NCI-H2227 (cell line): ENCODE data around the gene NEURL1.
A peak's percentile ranks its signal among the peaks of the same experiment; 100 is the strongest.
"Not testable (repeated sequence)": the region's sequence is repeated elsewhere in the genome, so short reads cannot be mapped to it uniquely, and the experiment has no call there.

ENCODE experiments used
- DNase-seq: peaks from one replicate; lab custom pipeline; 2025; ENCODE audit not compliant: unreplicated experiment; lab: John Stamatoyannopoulos, UW

NEURL1 gene

GRCh38 chr10:103492655-103493261 lies 747 bp upstream of the NEURL1 start:
- no peak for DNase-seq

- peak; percentile 26 for DNase-seq
Observed at GRCh38 chr10:103493916-103494877, 692 bp downstream of the NEURL1 start.

- DNase-seq, result no peak
Observed at GRCh38 chr10:103495321-103495720, 1.8 kb downstream of the NEURL1 start.

GRCh38 chr10:103497161-103497915 lies 3.8 kb downstream of the NEURL1 start:
- no peak for DNase-seq

DNA sequence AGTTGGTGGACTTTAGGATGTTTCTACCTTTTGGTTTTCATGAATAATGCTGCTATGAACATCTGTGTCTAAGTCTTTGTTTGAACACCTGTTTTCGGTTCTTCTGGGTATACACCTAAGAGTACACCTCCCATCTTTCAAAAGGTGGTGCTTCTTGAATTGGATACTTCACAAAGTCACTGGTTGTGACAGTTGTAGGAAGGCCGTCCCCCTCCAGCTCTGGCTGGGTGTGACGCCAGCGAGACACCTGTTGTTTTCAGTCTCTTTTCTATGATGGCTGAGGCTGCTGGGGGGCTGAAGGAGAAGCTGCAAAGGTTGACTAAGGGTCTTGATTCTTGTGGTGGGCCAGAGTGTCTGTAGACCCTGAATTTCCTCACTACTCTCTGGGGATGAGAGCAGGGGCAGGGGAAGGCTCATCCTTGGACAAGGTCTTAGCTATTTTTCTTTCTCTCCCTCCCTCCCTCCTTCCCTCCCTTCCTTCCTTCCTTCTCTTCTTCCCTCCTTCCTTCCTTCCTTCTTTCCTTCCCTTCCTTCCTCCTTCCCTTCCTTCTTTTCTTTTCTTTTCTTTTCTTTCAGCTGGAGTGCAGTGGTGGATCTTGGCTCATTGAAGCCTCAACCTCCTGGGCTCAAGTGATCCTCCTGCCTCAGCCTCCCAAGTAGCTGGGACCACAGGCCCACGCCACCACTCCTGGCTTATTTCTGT lies 5.6 kb downstream of the NEURL1 start:
- DNase-seq, result no peak

- DNase-seq, result no peak
Observed at GRCh38 chr10:103499881-103500280, 6.4 kb downstream of the NEURL1 start.

- no peak for DNase-seq
Observed at GRCh38 chr10:103500481-103500880, 7.0 kb downstream of the NEURL1 start.

- DNase-seq, result no peak
Observed at GRCh38 chr10:103501186-103501585, 7.7 kb downstream of the NEURL1 start.

GRCh38 chr10:103502849-103503660 lies 9.6 kb downstream of the NEURL1 start:
- DNase-seq, result peak; percentile 60

GRCh38 chr10:103503777-103504176 lies 10.3 kb downstream of the NEURL1 start:
- DNase-seq, result not testable (repeated sequence)

DNA sequence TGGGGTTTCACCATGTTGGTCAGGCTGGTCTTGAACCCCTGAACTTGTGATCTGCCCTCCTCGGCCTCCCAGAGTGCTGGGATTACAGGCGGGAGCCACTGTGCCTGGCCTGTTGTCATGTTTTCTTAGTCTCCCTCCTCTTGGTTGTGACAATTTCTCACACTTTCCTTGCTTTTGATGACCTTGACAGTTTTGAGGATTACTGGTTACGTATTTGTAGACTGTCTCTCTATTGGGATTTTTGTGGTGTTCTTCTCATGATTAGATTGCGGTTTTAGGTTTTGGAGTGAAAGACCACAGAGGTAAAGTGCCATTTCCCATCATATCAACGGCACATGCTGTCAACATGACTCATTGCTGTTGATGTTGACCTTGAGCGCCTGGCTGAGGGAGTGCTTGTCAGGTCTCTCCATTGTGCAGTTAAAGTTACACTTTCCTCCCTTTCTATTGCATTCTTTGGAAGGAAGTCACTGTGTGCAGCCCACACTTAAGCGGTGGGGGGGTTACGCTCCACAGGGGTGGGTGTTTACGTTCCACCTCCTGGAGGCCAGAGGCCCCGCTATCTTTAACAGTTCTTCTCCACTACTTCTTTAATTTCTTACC lies 10.8 kb downstream of the NEURL1 start:
- no peak for DNase-seq

DNA sequence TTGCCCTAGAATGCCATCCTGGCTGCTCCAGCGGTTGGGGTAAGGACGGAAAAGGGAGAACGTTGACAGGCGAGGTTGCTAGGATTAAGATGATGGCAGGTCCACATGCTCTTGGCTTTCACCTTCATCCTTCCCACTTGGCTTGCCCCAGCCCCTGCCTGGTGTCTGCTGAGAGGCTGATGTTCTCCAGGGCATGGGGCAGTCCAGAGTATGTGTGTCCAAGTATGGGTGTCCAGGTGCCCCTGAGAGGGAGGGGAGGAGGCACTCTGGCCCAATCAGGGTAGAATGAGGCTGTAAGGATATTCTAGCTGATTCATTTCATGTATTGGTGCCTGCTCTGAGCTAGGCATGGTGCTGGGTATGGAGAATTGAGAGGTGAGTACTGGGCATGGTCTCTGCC lies 12.6 kb downstream of the NEURL1 start:
- no peak for DNase-seq

GRCh38 chr10:103507235-103508191 lies 14.0 kb downstream of the NEURL1 start:
- DNase-seq, result no peak

DNA sequence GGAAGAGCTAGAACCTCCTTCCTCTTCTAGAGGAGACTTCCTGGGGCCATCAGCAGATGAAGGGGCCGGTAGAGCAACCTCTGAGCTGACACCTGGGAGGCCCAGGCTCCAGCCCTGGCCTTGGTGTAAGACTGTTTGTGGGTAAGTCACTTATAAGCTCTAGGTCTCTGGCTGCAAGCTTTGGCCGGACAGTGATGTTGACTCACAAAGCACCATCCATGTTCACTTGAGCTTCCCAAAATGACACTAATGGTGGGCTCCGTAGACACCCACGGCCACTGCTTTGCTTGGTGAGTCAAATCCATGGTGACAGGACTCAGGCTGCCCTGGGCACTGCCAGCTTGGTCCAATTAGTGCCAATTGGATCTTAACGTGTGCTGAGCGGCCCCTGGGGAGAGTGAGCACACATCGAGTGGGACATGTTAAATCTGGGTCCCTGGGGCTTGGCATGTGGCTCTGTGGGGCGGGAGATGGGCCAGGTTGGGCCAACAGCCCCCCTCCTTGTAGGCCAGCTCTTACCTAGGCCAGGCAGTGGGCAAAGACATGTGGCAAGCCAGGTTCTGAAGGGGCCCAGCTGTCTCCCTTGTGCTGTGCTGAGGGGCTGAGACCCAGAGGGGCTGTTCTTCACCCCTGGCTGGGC lies 16.7 kb downstream of the NEURL1 start:
- DNase-seq, result no peak

DNA sequence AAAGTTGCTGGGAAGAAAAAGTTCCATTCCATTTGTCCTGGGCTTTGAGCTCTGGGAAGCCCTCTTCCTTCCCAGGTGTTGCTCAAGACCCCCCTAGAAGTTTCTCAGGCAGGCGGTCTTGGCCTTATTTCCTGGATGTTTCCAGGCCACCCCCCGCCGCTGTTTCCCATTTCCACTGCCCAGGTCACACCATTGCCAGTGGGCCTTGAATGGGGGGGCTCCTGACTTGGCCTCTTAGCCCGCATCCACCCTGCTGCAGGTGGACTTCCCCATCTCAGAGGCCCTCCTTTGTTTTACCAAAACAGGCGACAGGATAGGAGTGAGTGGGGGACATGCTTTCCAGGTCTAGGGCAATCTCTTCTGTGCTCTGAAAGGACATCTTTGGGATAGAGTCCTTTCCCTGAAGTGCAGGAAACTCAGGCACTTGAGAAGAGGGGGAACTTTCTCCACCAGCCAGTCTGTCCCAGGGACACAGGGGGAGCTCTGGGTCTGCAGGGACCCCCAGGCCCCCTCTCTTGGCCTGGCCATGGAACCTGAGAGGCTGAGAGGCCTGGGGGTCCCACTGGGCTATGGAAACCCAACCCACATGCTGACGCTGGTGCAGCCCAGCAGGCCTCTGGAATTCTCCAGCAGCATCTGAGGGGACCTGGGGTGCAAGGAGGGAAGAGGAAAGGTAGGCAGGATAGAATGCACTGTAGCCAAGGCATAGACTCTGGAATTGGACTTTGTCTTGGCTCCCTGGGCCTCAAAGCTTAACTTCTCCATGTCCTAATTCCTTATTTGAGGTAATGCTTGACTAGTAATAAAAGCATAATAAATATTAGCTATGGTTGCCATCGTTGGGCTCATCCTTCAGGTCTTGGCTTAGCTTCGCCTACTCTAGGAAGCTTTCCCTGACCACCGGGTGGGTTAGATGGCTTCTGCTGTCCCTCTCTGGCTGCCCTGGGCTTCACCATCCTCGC lies 17.6 kb downstream of the NEURL1 start:
- DNase-seq, result no peak

- no peak for DNase-seq
Observed at GRCh38 chr10:103512166-103512565, 18.7 kb downstream of the NEURL1 start.
